Inflammatory macrophage treated with lipopolysaccharide for 1 hour (primary cell): ENCODE measurements around the gene PSMF1.
A peak's percentile ranks its signal among the peaks of the same experiment; 100 is the strongest.

ENCODE experiments used
- DNase-seq, 2 donors: peaks; one replicate each; pipeline ENCODE4 v3.0.0-alpha.2; 2020 to 2022

The PSMF1 gene

GRCh38 chr20:1216527-1217427 lies 98.4 kb downstream of the PSMF1 start:
- DNase-seq, result peak in 1 of 2 donors; percentile 29
